ENCODE measurements around the gene CAPN5. TPM values are rescaled to one million over a fixed set of nuclear protein-coding genes. Genes with fewer than 3 reads are reported as not detected.

CAPN5 gene
- total and polyA plus RNA-seq, 2 of the 13 experiments (the other 11 are each of a cell fraction or from before 2014, with no cell fraction given), result 0.27 to 1.2 TPM

- H3K9me3 ChIP-seq (ENCODE audit: low read length), result no peaks in the 10 kb centered on the region
- POLR2A ChIA-PET, result no interaction called here
- no TSS peak for BruUV-seq (replicated peaks)
- no peaks in the 10 kb centered on the region for H4K20me1 ChIP-seq (ENCODE audit: insufficient read depth, low read length)
- CTCF ChIA-PET (ENCODE audit: low intra/inter-chr PET ratio, low total read pairs), result no interaction called here
- no peak overlapping the region for H3K9ac ChIP-seq (ENCODE audit: insufficient read depth, low read depth, low read length)
- 0% methylated on average over 6 of the region's 7 CpGs for WGBS (ENCODE audit: low lambda C conversion rate)
- DNase-seq (ENCODE audit: low spot score) (no peak), ATAC-seq (no peak), FAIRE-seq (no peak)
- intact Hi-C loops (cut with micrococcal nuclease; ENCODE audit: unreplicated experiment) (no loop called here), in situ Hi-C loops (cut with HindIII; ENCODE audit: extremely low pct_ligation_motif_present, low pct_unique_long_range_greater_than_20kb) (loop anchor here (25.0 kb wide), 1 partner anchor 118 kb away; no protein-coding TSS in a partner anchor)
- H3K79me2 ChIP-seq (ENCODE audit: insufficient read depth, low read length), result no peaks in the 10 kb centered on the region
- no peak overlapping the region for H3K27ac ChIP-seq (ENCODE audit: extremely low read length, insufficient read depth, low read length)
- no peak overlapping the region for H2AFZ ChIP-seq (ENCODE audit: low read length)
- H3K27me3 ChIP-seq (ENCODE audit: control insufficient read depth in 1 of 2, insufficient read depth in 2 of 2, low read length in 2 of 2), result peaks cover 1 to 47% of the 10 kb centered on the region in 2 experiments
- no peak for TF ChIP-seq ZFP82 (CRISPR knock-in tag; IDR thresholded peaks at IDR 0.05; ENCODE audit: borderline replicate concordance)
- TF ChIP-seq ZNF143 (CRISPR knock-in tag; IDR thresholded peaks at IDR 0.05), result no peak
- no peak for TF ChIP-seq REXO4 (CRISPR knock-in tag; IDR thresholded peaks at IDR 0.05; ENCODE audit: borderline replicate concordance)
- no peak for TF ChIP-seq ZUFSP (CRISPR knock-in tag; IDR thresholded peaks at IDR 0.05; ENCODE audit: borderline replicate concordance)
- TF ChIP-seq GABPB1 (CRISPR knock-in tag; IDR thresholded peaks at IDR 0.05), result no peak
- no peak for TF ChIP-seq REPIN1 (CRISPR knock-in tag; IDR thresholded peaks at IDR 0.05; ENCODE audit: borderline replicate concordance, low read depth)
- no peak for TF ChIP-seq NFIB (CRISPR knock-in tag; IDR thresholded peaks at IDR 0.05; ENCODE audit: borderline replicate concordance)
- no peak for TF ChIP-seq STAT5B (CRISPR knock-in tag; IDR thresholded peaks at IDR 0.05)
- TF ChIP-seq NR2C2 (CRISPR knock-in tag; IDR thresholded peaks at IDR 0.05; ENCODE audit: borderline replicate concordance), result no peak
- TF ChIP-seq RCOR2 (CRISPR knock-in tag; IDR thresholded peaks at IDR 0.05), result no peak
- no peaks in the 10 kb centered on the region for H3K4me1 ChIP-seq (ENCODE audit: insufficient read depth, low read length)
- H3K36me3 ChIP-seq (replicated peaks in 1 of 2; ENCODE audit: control insufficient read depth in 1 of 2, insufficient read depth in 2 of 2, low read length in 2 of 2), result no peaks in the 10 kb centered on the region
- H3K4me3 ChIP-seq (replicated peaks in 1 of 3; ENCODE audit: insufficient read depth in 1 of 3, low read depth in 2 of 3, low read length in 3 of 3), result no peak overlapping the region
- H3K4me2 ChIP-seq (ENCODE audit: low read depth, low read length), result no peak overlapping the region
These were observed 36.9 kb upstream of the CAPN5 start for GRCh38 chr11:77029829-77030228.

Data from HepG2 (cell line).